ENCODE data around the gene NELFCD. TPM values are rescaled to one million over a fixed set of nuclear protein-coding genes. Genes with fewer than 3 reads are reported as not detected.

The NELFCD gene
- total RNA-seq, 4 donors from 2014 or later, result 45.9 to 90.0 (median 63.4) TPM

DNA sequence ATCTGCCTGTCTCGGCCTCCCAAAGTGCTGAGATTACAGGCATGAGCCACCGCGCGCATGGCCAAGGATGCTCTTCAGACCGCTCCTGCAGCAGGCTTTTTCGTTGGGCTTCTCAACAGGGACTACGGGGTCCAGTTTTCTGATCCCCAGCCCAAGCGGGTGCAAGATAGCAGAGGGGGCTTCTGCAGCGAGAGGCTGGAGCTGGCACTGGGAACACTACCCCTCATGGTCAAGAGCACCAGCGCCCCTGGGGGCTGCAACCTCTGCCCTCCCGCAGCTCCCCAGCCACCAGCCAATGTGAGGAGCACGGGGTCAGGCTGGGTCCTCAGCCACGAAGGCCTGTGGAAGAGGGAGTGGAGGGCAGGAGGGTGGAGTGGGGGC, 20.0 kb downstream of the NELFCD start:
- WGBS, result 91% methylated on average over 11 of the region's 13 CpGs
- Histone ChIP-seq H3K27me3 (no peaks in the 10 kb centered on the region), H3K36me3 (peaks cover 55% of the 10 kb centered on the region), H3K4me3 (no peak overlapping the region), H3K4me1 (peaks cover 25% of the 10 kb centered on the region), H3K9me3 (no peaks in the 10 kb centered on the region), H3K27ac (no peak overlapping the region)
- no peak for DNase-seq (ENCODE audit: low spot score in 2 of 2)
- TF ChIP-seq, protein P1, sequence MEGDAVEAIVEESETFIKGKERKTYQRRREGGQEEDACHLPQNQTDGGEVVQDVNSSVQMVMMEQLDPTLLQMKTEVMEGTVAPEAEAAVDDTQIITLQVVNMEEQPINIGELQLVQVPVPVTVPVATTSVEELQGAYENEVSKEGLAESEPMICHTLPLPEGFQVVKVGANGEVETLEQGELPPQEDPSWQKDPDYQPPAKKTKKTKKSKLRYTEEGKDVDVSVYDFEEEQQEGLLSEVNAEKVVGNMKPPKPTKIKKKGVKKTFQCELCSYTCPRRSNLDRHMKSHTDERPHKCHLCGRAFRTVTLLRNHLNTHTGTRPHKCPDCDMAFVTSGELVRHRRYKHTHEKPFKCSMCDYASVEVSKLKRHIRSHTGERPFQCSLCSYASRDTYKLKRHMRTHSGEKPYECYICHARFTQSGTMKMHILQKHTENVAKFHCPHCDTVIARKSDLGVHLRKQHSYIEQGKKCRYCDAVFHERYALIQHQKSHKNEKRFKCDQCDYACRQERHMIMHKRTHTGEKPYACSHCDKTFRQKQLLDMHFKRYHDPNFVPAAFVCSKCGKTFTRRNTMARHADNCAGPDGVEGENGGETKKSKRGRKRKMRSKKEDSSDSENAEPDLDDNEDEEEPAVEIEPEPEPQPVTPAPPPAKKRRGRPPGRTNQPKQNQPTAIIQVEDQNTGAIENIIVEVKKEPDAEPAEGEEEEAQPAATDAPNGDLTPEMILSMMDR (IDR thresholded peaks at IDR 0.05), result no peak
- TF ChIP-seq POLR2A (IDR thresholded peaks at IDR 0.05) (no peak), POLR2AphosphoS5 (IDR thresholded peaks at IDR 0.05) (no peak)

DNA sequence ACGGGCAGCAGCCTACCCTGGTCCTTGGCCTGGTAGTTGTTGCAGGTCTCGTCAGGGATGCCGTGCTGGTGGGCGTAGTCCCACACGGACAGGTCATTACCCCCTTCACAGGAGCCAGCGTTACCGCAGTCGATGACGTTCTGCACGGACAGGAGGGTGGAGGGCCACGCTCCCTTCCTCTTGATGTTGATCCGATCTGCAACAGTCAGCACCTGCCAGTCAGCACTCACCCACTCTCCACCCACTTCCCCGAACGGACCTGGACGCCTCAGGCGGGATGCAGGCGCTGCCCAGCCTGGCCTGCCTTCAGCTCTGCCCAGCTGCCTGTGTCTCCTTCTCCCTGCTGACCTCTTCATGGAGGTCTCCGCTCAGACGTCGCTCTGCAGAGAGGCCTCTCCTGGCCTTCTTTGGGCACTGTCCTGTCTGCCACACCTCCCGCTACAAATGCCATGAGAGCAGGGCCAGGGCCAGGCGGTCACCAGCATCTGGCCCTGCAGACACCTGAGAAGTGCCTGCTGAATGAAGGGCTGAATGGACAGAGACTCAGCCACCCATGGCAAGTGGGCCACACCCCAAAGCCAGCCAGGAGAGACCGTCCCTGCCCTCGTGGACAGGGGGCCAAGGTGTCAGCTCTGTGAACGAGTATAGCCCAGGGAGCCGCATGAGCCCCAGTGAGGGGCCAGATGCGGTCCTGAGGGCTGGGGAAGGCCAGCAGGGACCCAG, 20.6 kb downstream of the NELFCD start:
- WGBS, result 90% methylated on average over 25 of the region's 27 CpGs
- H3K4me3 ChIP-seq, result no peak overlapping the region
- H3K27me3 ChIP-seq, result no peaks in the 10 kb centered on the region
- H3K27ac ChIP-seq, result no peak overlapping the region
- peaks cover 30% of the 10 kb centered on the region for H3K4me1 ChIP-seq
- peaks cover 49% of the 10 kb centered on the region for H3K36me3 ChIP-seq
- H3K9me3 ChIP-seq, result no peaks in the 10 kb centered on the region
- DNase-seq (ENCODE audit: low spot score in 2 of 2), result no peak
- TF ChIP-seq, protein P1 (IDR thresholded peaks at IDR 0.05), result no peak
- TF ChIP-seq EP300 (IDR thresholded peaks at IDR 0.05) (no peak), POLR2A (IDR thresholded peaks at IDR 0.05) (no peak), POLR2AphosphoS5 (IDR thresholded peaks at IDR 0.05) (no peak)

DNA sequence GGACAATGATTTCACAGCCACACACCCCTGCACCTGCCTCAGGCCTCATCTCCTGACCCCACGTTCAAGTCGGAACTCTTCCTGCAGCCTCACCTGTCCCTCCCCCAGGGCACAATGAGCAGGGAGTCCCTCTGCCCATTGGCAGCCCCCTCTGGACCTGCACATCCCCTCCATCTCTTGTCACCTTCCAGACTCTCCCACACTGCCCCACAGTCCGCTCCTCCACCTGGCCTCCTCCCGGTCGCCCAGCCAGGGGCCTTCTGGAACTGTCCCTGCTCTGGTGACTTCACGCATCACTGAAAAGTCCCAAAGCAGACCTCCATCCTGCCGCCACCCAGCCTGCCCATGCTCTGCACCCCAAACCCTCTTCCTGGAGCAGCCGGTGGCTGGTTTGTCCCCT, 21.3 kb downstream of the NELFCD start:
- WGBS, result 88% methylated on average over 7 of the region's 8 CpGs
- Histone ChIP-seq H3K27me3 (no peaks in the 10 kb centered on the region), H3K4me1 (peaks cover 33% of the 10 kb centered on the region), H3K4me3 (no peak overlapping the region), H3K9me3 (no peaks in the 10 kb centered on the region), H3K36me3 (peaks cover 41% of the 10 kb centered on the region), H3K27ac (no peak overlapping the region)
- DNase-seq (ENCODE audit: low spot score in 2 of 2), result no peak
- TF ChIP-seq EP300 (IDR thresholded peaks at IDR 0.05), result no peak
- no peak for TF ChIP-seq POLR2A (IDR thresholded peaks at IDR 0.05)
- TF ChIP-seq, protein P1 (IDR thresholded peaks at IDR 0.05), result no peak
- no peak for TF ChIP-seq POLR2AphosphoS5 (IDR thresholded peaks at IDR 0.05)

DNA sequence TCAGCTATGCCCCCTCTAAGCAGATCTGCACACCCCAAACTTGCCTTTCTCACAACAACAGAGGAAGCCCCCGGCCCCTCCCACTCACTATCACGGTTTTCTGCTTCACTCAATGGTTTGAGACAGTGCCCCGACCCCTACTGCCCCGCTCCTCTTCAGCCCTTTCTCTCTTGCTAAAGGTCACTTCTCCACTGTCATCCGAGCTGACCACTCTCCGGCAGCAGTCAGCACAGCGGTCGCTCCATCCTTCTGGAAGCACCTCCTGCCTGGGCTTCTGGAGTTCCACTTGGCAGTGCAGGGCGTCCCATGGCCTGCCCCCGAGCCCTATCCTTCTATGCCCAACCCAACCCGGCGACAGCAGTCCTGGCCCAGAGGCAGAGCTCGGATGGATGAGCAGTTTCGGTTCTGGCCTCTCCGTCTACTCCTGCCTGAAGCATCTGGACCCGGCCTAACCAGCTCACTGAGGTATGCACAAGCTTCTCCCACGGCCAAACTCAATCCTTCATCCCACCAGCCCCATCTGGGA, 21.9 kb downstream of the NELFCD start:
- peaks cover 36% of the 10 kb centered on the region for H3K36me3 ChIP-seq
- H3K4me3 ChIP-seq, result no peak overlapping the region
- H3K4me1 ChIP-seq, result peaks cover 36% of the 10 kb centered on the region
- H3K27me3 ChIP-seq, result no peaks in the 10 kb centered on the region
- H3K27ac ChIP-seq, result no peak overlapping the region
- H3K9me3 ChIP-seq, result no peaks in the 10 kb centered on the region
- 91% methylated on average over 14 of the region's 17 CpGs for WGBS
- TF ChIP-seq POLR2AphosphoS5 (IDR thresholded peaks at IDR 0.05) (no peak), POLR2A (IDR thresholded peaks at IDR 0.05) (no peak)
- TF ChIP-seq, protein P1 (IDR thresholded peaks at IDR 0.05), result no peak
- DNase-seq (ENCODE audit: low spot score in 2 of 2), result no peak

DNA sequence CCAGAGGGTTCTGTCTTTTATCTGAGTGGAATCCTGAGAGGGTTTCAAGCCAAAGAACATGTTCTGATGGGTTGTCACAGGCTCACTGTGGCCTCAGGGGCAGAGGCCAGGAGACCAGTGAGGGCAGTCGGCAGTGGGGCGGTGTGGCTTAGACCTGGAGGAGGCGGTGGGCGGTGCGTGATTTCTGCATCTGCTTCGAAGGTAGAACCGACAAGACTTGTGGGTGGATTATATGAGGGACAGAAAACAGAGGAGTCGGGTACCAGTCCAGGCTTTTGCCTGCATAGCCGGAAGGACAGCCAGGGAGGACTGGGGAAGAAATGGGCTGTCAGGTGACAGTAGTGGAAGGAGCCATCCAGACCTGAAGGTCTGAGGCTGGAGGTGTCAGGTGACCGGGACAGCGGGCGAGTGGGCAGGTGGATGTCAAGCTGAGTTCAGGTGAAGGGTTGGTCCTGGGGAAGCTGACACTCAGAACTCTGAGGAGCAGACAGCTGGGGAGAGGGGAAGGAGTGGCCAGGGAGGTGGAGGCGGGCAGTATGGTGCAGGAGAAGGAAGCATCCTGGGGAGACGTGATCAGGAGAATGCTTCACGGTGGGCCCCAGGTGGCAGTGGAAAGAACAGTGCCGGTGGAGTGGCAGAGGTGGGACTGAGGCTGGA, 22.9 kb downstream of the NELFCD start:
- TF ChIP-seq POLR2A (IDR thresholded peaks at IDR 0.05), result no peak

More for the DNA sequence above, 22.9 kb downstream of the NELFCD start:
- Histone ChIP-seq H3K4me1 (peaks cover 36% of the 10 kb centered on the region), H3K36me3 (peaks cover 28% of the 10 kb centered on the region), H3K9me3 (no peaks in the 10 kb centered on the region), H3K4me3 (no peak overlapping the region), H3K27me3 (no peaks in the 10 kb centered on the region), H3K27ac (no peak overlapping the region)
- WGBS, result 79% methylated on average over 16 of the region's 16 CpGs
- peak in 1 of 2 donors; percentile 56 for DNase-seq (ENCODE audit: low spot score in 2 of 2)

All from suprapubic skin (tissue), 4 donors.